ENCODE measurements around the gene WHAMM. TPM values are rescaled to one million over a fixed set of nuclear protein-coding genes. Genes with fewer than 3 reads are reported as not detected.

The WHAMM gene
- polyA plus RNA-seq, 2 of the 4 experiments (the other 2 are of a cell fraction) = 5.1 to 5.6 TPM

DNA sequence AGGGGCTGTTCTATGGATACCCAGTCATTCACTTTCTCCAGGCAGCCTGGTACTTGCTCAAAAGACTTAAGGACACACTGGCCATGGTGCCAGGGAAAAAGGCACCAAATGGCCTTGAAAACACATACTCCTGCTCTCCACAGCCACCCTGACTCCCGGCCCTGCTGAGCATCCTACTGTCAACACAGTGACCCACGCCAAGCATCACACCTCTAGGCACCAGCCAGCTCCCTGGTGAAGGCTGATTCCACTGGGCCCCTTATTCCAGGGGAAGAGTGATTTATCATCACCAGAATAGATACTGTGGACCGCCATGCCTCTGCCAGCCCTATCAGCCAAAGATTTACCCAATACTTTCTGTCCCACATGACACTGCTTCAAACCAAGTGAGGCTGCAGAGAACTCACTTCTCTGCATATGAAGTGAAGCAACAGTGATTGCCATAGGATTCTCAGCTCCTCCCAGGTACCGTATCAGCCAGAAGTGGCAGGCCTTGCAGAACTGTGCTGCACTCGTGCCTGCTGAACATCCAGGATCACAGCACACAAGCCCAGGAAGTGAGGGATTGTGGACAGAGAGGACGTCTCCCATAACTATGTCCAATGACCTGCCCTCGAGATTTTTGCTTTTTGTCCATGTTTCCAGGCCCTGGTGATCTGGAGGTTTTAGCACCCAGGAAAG, 63.7 kb downstream of the WHAMM start:
- Histone ChIP-seq H3K27ac (no peak overlapping the region), H3K4me2 (no peak overlapping the region), H3K4me3 (no peak overlapping the region), H3K4me1 (no peaks in the 10 kb centered on the region), H3K9me3 (no peaks in the 10 kb centered on the region)
- TF ChIP-seq HOXA7 (CRISPR knock-in tag; IDR thresholded peaks at IDR 0.05) (no peak), JUNB (IDR thresholded peaks at IDR 0.05) (no peak), CBX8 (IDR thresholded peaks at IDR 0.05) (no peak), POLR2A (IDR thresholded peaks at IDR 0.05; ENCODE audit: low read length) (no peak), RAD21 (conservative IDR thresholded peaks at IDR 0.05 in 1 of 2, IDR thresholded peaks at IDR 0.05 in 1 of 2) (no peak), CBX2 (IDR thresholded peaks at IDR 0.05; ENCODE audit: borderline replicate concordance, low read depth) (no peak), USF2 (IDR thresholded peaks at IDR 0.05) (no peak), CHD2 (IDR thresholded peaks at IDR 0.05; ENCODE audit: low read length, partially characterized antibody) (no peak)
- DNase-seq (ENCODE audit: low read depth in 1 of 2, low spot score in 1 of 2) (no peak), FAIRE-seq (no peak), ATAC-seq (no peak)
- ChIA-PET POLR2A (no interaction called here), CTCF (interaction anchor here (0.5 kb wide), 1 partner anchor 116 kb away, joined by 3 read pairs; no protein-coding TSS in a partner anchor)
- WGBS (ENCODE audit: missing lambda C conversion rate) = 69% methylated on average over 7 of the region's 7 CpGs

- H3K4me1 ChIP-seq = no peaks in the 10 kb centered on the region
- 48% methylated on average over 1 of the region's 1 CpG for WGBS (ENCODE audit: missing lambda C conversion rate)
- TF ChIP-seq FOXS1 (CRISPR knock-in tag; IDR thresholded peaks at IDR 0.05) = no peak
- peak; percentile 47 for TF ChIP-seq MAFK (IDR thresholded peaks at IDR 0.05; ENCODE audit: partially characterized antibody)
- no peak overlapping the region for H3K27ac ChIP-seq
- no peak for FAIRE-seq
- CTCF ChIA-PET = interaction anchor here (1.4 kb wide), 1 partner anchor 25 kb away, joined by 5 read pairs; no protein-coding TSS in a partner anchor
- POLR2A ChIA-PET = no interaction called here
- no peaks in the 10 kb centered on the region for H3K9me3 ChIP-seq
- no peak for DNase-seq (ENCODE audit: low read depth in 1 of 2, low spot score in 1 of 2)
- H3K4me3 ChIP-seq = no peak overlapping the region
- ATAC-seq = no peak
- H3K4me2 ChIP-seq = no peak overlapping the region
Measured at GRCh38 chr15:82874267-82874666, 64.8 kb downstream of the WHAMM start.

DNA sequence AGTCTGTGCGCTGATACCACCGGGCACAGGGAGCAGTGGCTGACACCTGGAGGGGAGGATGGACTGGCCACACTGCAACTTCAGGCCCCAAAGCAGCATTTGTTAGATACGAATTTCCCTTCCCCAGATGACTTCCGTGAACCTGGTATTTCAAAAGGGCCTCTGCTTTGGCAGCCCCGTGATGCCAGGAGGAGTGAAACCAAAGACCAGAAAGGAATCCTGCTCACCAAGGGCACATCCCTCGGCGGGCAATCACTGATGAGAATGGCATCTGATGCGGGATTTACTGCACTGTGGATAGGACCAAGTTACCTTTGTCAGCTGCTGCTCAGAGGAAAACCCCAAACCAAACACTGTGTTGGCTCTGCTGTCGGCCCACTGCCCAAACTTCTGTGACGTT, 65.5 kb downstream of the WHAMM start:
- ATAC-seq (no peak), FAIRE-seq (no peak), DNase-seq (ENCODE audit: low read depth in 1 of 2, low spot score in 1 of 2) (no peak)
- TF ChIP-seq USF2 (IDR thresholded peaks at IDR 0.05) = no peak
- TF ChIP-seq, protein P1, sequence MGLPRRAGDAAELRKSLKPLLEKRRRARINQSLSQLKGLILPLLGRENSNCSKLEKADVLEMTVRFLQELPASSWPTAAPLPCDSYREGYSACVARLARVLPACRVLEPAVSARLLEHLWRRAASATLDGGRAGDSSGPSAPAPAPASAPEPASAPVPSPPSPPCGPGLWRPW (IDR thresholded peaks at IDR 0.05) = no peak
- Histone ChIP-seq H3K4me2 (no peak overlapping the region), H3K4me3 (no peak overlapping the region), H3K4me1 (no peaks in the 10 kb centered on the region), H3K27ac (no peak overlapping the region), H3K9me3 (no peaks in the 10 kb centered on the region)
- 75% methylated on average over 10 of the region's 10 CpGs for WGBS (ENCODE audit: missing lambda C conversion rate)
- ChIA-PET POLR2A (no interaction called here), CTCF (interaction anchor here (1.4 kb wide), 1 partner anchor 26 kb away, joined by 5 read pairs; no protein-coding TSS in a partner anchor)

DNA sequence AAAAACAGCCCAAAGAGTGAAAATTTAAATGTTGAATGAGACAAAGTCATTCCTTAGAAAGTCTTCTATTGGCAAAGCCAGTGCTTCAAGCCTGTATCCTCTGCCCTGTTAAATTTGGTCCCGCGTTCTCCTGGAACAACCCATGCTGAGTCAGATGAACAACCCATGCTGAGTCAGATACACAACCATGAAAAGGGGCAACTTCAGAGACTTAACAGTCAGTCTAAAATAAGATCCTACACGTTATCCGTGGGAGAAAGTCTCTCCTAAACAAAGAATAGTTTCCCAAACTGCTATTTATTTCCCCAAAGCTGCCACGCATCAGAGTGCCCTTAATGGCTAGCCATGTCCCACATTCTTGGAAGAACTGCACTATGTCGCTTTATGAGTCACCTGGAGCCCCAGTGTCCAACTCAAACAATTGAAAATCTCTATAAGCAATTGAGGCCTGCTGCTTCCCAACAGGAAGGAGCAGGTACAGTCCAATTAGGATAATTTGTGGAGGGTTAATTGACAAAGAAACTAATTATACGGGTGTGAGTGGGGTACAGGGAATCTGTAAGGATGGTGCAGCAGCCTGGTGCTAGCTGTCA, 66.1 kb downstream of the WHAMM start:
- WGBS (ENCODE audit: missing lambda C conversion rate) = 46% methylated on average over 7 of the region's 7 CpGs
- no peak overlapping the region for H3K27ac ChIP-seq
- ChIA-PET POLR2A (no interaction called here), CTCF (no interaction called here)
- TF ChIP-seq HOXB13 (CRISPR knock-in tag; IDR thresholded peaks at IDR 0.05; ENCODE audit: low read depth) = no peak
- no peak for TF ChIP-seq HOXA7 (CRISPR knock-in tag; IDR thresholded peaks at IDR 0.05)
- TF ChIP-seq BHLHE40 (IDR thresholded peaks at IDR 0.05; ENCODE audit: low read depth, low read length) = no peak
- TF ChIP-seq, protein P2, sequence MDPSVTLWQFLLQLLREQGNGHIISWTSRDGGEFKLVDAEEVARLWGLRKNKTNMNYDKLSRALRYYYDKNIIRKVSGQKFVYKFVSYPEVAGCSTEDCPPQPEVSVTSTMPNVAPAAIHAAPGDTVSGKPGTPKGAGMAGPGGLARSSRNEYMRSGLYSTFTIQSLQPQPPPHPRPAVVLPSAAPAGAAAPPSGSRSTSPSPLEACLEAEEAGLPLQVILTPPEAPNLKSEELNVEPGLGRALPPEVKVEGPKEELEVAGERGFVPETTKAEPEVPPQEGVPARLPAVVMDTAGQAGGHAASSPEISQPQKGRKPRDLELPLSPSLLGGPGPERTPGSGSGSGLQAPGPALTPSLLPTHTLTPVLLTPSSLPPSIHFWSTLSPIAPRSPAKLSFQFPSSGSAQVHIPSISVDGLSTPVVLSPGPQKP (IDR thresholded peaks at IDR 0.05; ENCODE audit: low read depth, low read length) = no peak
- TF ChIP-seq HEYL (CRISPR knock-in tag; IDR thresholded peaks at IDR 0.05) = no peak
- TF ChIP-seq MAZ (IDR thresholded peaks at IDR 0.05; ENCODE audit: borderline replicate concordance, low read depth, low read length) = no peak
- TF ChIP-seq CBX8 (IDR thresholded peaks at IDR 0.05) = no peak
- no peak for TF ChIP-seq CBX2 (IDR thresholded peaks at IDR 0.05; ENCODE audit: borderline replicate concordance, low read depth)
- TF ChIP-seq EHMT2 (IDR thresholded peaks at IDR 0.05; ENCODE audit: low read depth) = no peak
- no peaks in the 10 kb centered on the region for H3K9me3 ChIP-seq
- FAIRE-seq = no peak
- H3K4me2 ChIP-seq = no peak overlapping the region
- H3K4me1 ChIP-seq = no peaks in the 10 kb centered on the region
- ATAC-seq = no peak
- H3K4me3 ChIP-seq = no peak overlapping the region
- no peak for DNase-seq (ENCODE audit: low read depth in 1 of 2, low spot score in 1 of 2)
